ENCODE data around the gene ADRA2B. TPM values are rescaled to one million over a fixed set of nuclear protein-coding genes. Genes with fewer than 3 reads are reported as not detected.

ADRA2B gene
- total RNA-seq, 2 experiments from 2014 or later, result 0.52 TPM

- CTCF ChIA-PET, result interaction anchor here (0.6 to 5.4 kb wide), 5 partner anchors 11 to 163 kb away, joined by 3 to 76 read pairs (median 6); partner anchors contain the start of gene DUSP2
- Mint-ChIP-seq H3K36me3 (ENCODE audit: low read depth) (peaks cover 4% of the 10 kb centered on the region), H3K27me3 (ENCODE audit: low read depth) (no peaks in the 10 kb centered on the region), H3K4me1 (ENCODE audit: low read depth) (peaks cover 88% of the 10 kb centered on the region), H3K27ac (peak overlapping the region; percentile 95), H3K9me3 (peaks cover 9% of the 10 kb centered on the region), H3K4me3 (peak overlapping the region; percentile 75)
- intact Hi-C loops (cut with micrococcal nuclease), result loop anchor here (1.0 kb wide), 1 partner anchor 8 kb away; no protein-coding TSS in a partner anchor
- peak; percentile 80 for DNase-seq
Measured at GRCh38 chr2:96156011-96156820, 39.8 kb upstream of the ADRA2B start.

GRCh38 chr2:96154506-96155380 is 38.4 kb upstream of the ADRA2B start:
- Mint-ChIP-seq H3K9me3 (no peaks in the 10 kb centered on the region), H3K27ac (peak overlapping the region; percentile 68), H3K4me1 (ENCODE audit: low read depth) (peaks cover 90% of the 10 kb centered on the region), H3K27me3 (ENCODE audit: low read depth) (no peaks in the 10 kb centered on the region), H3K4me3 (no peak overlapping the region), H3K36me3 (ENCODE audit: low read depth) (no peaks in the 10 kb centered on the region)
- intact Hi-C loops (cut with micrococcal nuclease), result no loop called here
- CTCF ChIA-PET, result interaction anchor here (1.0 to 5.4 kb wide), 3 partner anchors 9 to 20 kb away, joined by 3 to 76 read pairs (median 4); partner anchors contain the start of gene DUSP2
- peak; percentile 2 for DNase-seq

- Mint-ChIP-seq H3K4me3 (no peak overlapping the region), H3K27me3 (ENCODE audit: low read depth) (no peaks in the 10 kb centered on the region), H3K27ac (no peak overlapping the region), H3K4me1 (ENCODE audit: low read depth) (peaks cover 90% of the 10 kb centered on the region), H3K9me3 (no peaks in the 10 kb centered on the region), H3K36me3 (ENCODE audit: low read depth) (no peaks in the 10 kb centered on the region)
- intact Hi-C loops (cut with micrococcal nuclease), result no loop called here
- CTCF ChIA-PET, result interaction anchor here (0.7 to 1.0 kb wide), 2 partner anchors 10 to 20 kb away, joined by 3 to 4 read pairs; no protein-coding TSS in a partner anchor
- no peak for DNase-seq
Measured at GRCh38 chr2:96153991-96154431, 37.6 kb upstream of the ADRA2B start.

GRCh38 chr2:96153291-96153713 is 36.9 kb upstream of the ADRA2B start:
- H3K27ac Mint-ChIP-seq, result peak overlapping the region; percentile 66

GRCh38 chr2:96152304-96153161 is 36.2 kb upstream of the ADRA2B start:
- H3K4me1 Mint-ChIP-seq (ENCODE audit: low read depth), result peaks cover 90% of the 10 kb centered on the region
- H3K36me3 Mint-ChIP-seq (ENCODE audit: low read depth), result peaks cover 3% of the 10 kb centered on the region
- CTCF ChIA-PET, result interaction anchor here (2.8 kb wide), 1 partner anchor 22 kb away, joined by 24 read pairs; no protein-coding TSS in a partner anchor
- peak overlapping the region; percentile 66 for H3K27ac Mint-ChIP-seq
- no peak overlapping the region for H3K4me3 Mint-ChIP-seq
- no peaks in the 10 kb centered on the region for H3K9me3 Mint-ChIP-seq
- DNase-seq, result peak; percentile 3
- intact Hi-C loops (cut with micrococcal nuclease), result no loop called here
- no peaks in the 10 kb centered on the region for H3K27me3 Mint-ChIP-seq (ENCODE audit: low read depth)

More at GRCh38 chr2:96153291-96153713, 36.9 kb upstream of the ADRA2B start:
- H3K4me3 Mint-ChIP-seq, result no peak overlapping the region
- H3K27me3 Mint-ChIP-seq (ENCODE audit: low read depth), result no peaks in the 10 kb centered on the region
- DNase-seq, result peak; percentile 4
- H3K36me3 Mint-ChIP-seq (ENCODE audit: low read depth), result peaks cover under 1% of the 10 kb centered on the region
- intact Hi-C loops (cut with micrococcal nuclease), result no loop called here
- H3K9me3 Mint-ChIP-seq, result no peaks in the 10 kb centered on the region
- H3K4me1 Mint-ChIP-seq (ENCODE audit: low read depth), result peaks cover 89% of the 10 kb centered on the region
- CTCF ChIA-PET, result interaction anchor here (0.7 to 1.0 kb wide), 2 partner anchors 11 to 21 kb away, joined by 3 to 4 read pairs; no protein-coding TSS in a partner anchor

- Mint-ChIP-seq H3K36me3 (ENCODE audit: low read depth) (peaks cover 3% of the 10 kb centered on the region), H3K27me3 (ENCODE audit: low read depth) (no peaks in the 10 kb centered on the region), H3K4me3 (no peak overlapping the region), H3K9me3 (no peaks in the 10 kb centered on the region), H3K4me1 (ENCODE audit: low read depth) (peaks cover 90% of the 10 kb centered on the region), H3K27ac (peak overlapping the region; percentile 51)
- CTCF ChIA-PET, result interaction anchor here (1.3 to 2.8 kb wide), 2 partner anchors 23 to 160 kb away, joined by 3 to 24 read pairs; partner anchors contain the start of gene ANKRD36C
- intact Hi-C loops (cut with micrococcal nuclease), result no loop called here
- DNase-seq, result peak; percentile 3
Measured at GRCh38 chr2:96151595-96152303, 35.4 kb upstream of the ADRA2B start.

GRCh38 chr2:96150791-96151594 is 34.6 kb upstream of the ADRA2B start:
- peak overlapping the region; percentile 70 for H3K27ac Mint-ChIP-seq
- peak; percentile 4 for DNase-seq
- no peaks in the 10 kb centered on the region for H3K27me3 Mint-ChIP-seq (ENCODE audit: low read depth)
- CTCF ChIA-PET, result interaction anchor here (1.3 to 2.8 kb wide), 2 partner anchors 23 to 159 kb away, joined by 3 to 24 read pairs; partner anchors contain the start of gene ANKRD36C
- peaks cover 5% of the 10 kb centered on the region for H3K36me3 Mint-ChIP-seq (ENCODE audit: low read depth)
- H3K9me3 Mint-ChIP-seq, result no peaks in the 10 kb centered on the region
- peaks cover 88% of the 10 kb centered on the region for H3K4me1 Mint-ChIP-seq (ENCODE audit: low read depth)
- no peak overlapping the region for H3K4me3 Mint-ChIP-seq
- intact Hi-C loops (cut with micrococcal nuclease), result no loop called here

- Mint-ChIP-seq H3K27ac (peak overlapping the region; percentile 70), H3K27me3 (ENCODE audit: low read depth) (no peaks in the 10 kb centered on the region), H3K4me3 (no peak overlapping the region), H3K36me3 (ENCODE audit: low read depth) (peaks cover 5% of the 10 kb centered on the region), H3K4me1 (ENCODE audit: low read depth) (peaks cover 81% of the 10 kb centered on the region), H3K9me3 (no peaks in the 10 kb centered on the region)
- intact Hi-C loops (cut with micrococcal nuclease), result no loop called here
- no peak for DNase-seq
- CTCF ChIA-PET, result interaction anchor here (1.0 to 2.8 kb wide), 3 partner anchors 24 to 158 kb away, joined by 3 to 24 read pairs (median 4); partner anchors contain the start of gene ANKRD36C
Measured at GRCh38 chr2:96150007-96150640, 33.8 kb upstream of the ADRA2B start.

- peaks cover 71% of the 10 kb centered on the region for H3K4me1 Mint-ChIP-seq (ENCODE audit: low read depth)
- intact Hi-C loops (cut with micrococcal nuclease), result loop anchor here (1.0 to 5.0 kb wide), 6 partner anchors 9 to 814 kb away; partner anchors contain the start of genes ARID5A and CNNM4
- CTCF ChIA-PET, result interaction anchor here (1.1 to 8.6 kb wide), 4 partner anchors 9 to 108 kb away, joined by 3 to 76 read pairs (median 4); no protein-coding TSS in a partner anchor
- H3K36me3 Mint-ChIP-seq (ENCODE audit: low read depth), result peaks cover 16% of the 10 kb centered on the region
- H3K4me3 Mint-ChIP-seq, result peak overlapping the region; percentile 86
- no peaks in the 10 kb centered on the region for H3K27me3 Mint-ChIP-seq (ENCODE audit: low read depth)
- no peaks in the 10 kb centered on the region for H3K9me3 Mint-ChIP-seq
- peak overlapping the region; percentile 99 for H3K27ac Mint-ChIP-seq
- DNase-seq, result peak; percentile 100
Measured at GRCh38 chr2:96148410-96149217, 32.2 kb upstream of the ADRA2B start.

All from activated naive CD4-positive, alpha-beta T cell treated with anti-CD3 and anti-CD28 coated beads for 36 hours (primary cell).